ENCODE data around the gene CXCL1.
"Not testable (repeated sequence)": the region's sequence is repeated elsewhere in the genome, so short reads cannot be mapped to it uniquely, and the experiment has no call there.

CXCL1 gene

DNA sequence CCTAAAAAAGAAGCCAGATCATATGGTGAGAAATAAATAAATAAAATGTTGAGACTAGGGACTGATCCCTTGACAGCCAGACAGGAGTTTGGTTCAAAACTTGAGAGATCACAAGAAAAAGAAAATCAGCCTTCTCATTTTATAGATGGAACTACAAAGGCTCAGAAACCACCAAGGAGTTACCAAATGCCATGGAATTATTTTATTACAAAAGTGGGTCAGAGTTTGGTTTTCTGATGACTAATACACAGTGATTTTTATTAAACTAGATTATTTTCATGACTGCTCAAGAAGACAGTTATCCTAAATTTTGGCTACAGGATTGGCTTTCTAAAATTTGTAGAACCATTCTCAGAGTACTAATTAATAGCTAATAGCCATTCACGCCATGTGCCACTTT, 6.2 kb downstream of the CXCL1 start:
- no peak for DNase-seq (ENCODE audit: low read depth)

DNA sequence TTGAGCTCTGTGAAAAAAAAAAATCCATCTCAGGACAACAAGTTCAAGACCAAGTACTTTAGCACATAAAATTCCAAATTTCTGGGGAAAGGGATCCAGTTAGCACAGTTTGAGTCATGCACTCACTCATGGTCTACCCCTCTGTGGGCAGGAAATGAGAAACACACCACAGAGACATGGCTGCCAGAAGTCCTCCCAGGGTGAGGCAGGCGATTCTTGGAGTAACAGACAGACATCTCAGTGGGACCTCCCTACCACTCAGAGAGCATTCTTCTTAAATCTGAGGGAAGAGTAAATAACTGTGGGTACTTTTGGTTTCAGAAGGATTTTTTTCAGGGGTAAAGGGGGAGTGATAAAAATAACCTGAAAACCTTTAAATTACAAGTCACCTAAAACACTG, 14.1 kb downstream of the CXCL1 start:
- no peak for DNase-seq (ENCODE audit: low read depth)

DNA sequence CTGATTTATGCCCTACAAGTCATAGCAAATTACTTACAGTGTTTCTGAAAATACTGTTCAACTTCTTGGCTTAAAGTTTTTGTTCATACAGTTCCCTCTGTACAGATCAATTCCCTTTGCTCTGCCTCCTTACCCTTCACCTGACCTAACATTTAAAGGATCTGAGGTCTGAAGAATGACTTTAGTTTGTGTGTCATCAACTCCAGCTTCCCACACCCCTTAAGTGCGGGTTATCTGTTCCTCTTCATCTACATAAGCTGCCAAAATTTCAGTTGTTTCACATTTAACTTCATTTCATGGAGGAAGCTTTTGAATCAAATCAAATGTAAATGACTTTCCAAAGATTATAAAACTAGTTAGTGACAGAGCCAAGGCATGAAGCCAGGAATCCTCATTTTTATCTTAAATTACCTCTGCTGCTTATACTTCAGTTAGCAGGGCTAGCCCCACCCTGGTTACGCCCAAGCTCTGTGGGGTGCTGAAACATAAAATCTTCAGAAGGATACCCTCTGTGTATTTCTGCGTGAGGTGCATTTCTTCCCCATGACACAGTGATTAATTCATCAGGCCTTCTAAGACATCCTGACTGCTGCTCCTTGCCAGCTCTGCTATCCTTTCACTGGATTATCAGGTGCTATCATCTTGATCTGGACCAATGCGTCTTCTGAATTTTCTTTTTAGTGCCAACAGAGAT, 16.5 kb downstream of the CXCL1 start:
- DNase-seq (ENCODE audit: low read depth), result no peak

DNA sequence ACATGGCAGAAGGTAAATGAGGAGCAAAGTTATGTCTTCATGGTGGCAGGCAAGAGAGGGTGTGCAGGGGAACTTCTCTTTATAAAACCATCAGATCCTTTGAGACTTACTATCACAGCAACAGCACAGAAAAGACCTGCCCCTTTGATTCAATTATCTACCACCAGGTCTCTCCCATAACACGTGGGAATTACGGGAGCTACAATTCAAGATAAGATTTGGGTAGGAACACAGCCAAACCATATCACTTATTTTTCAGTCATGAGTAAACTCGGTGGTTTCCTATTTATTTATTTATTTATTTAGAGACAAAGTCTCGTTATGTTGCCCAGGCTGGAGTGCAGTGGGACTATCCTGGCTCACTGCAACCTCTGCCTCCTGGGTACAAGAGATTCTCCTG, 22.1 kb downstream of the CXCL1 start:
- no peak for DNase-seq (ENCODE audit: low read depth)

DNA sequence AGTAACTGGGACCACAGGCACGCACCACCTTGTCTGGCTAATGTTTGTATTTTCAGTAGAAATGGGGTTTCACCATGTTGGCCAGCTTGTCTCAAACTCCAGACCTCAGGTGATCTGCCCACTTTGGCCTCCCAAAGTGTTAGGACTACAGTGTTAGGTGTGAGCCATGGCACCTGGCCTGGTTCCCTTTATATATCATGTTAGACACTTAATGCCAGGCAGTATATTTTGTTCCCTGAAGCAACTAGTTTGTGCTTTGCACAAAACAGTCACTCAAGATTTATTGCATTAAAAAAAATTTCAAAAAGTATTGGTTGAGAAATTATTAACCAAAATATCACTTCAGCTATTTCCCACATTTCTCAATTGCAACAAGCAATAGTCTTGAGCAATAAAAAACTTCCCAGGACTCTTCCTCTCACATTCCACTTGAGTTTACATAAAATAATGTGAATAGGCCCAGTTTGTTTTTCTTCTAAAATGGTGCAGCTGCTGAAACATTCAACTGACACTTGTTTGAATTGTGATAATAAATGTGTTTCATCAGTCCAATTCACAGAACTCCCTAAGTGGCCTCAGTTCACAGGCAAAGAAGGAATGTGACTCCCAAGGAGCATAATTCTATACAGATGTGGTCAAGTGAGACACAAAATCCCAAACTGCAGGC, 22.7 kb downstream of the CXCL1 start:
- DNase-seq (ENCODE audit: low read depth), result no peak

DNA sequence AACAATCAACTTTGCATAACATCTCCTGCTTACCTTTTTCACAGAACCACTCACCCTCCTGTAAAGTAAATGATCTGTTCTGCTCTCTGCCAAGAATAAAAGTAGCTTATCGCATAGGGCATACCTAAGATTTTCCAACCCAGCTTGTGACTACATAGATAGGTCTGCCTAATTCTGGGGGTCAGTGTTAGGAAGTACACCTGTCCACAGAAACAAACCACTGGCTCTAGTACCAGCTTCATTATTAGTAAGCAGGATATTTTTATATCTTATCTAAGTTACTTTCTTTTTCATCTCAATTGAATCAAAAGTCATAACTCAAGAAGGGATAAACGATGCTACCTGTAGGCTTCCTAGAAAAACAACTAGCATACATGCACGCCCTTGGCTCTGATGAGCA, 23.8 kb downstream of the CXCL1 start:
- DNase-seq (ENCODE audit: low read depth), result no peak

DNA sequence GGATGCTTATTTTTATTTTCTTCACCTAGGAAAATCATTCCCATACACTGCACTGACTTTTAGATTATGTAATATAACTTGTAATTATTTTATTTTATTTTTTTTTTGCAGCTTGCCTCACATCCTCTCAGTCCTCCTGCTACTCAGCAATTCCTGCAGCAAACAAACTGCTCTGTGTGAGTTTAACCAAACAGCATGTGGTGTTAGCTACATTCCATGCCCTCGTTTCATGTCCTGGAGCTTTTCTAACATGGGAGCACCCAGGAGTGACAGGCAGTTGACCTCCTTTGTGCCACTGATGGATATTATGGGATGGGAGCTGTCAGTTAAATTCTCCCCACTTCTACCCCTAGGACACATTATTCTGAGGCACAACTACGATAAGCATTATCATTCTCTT, 24.8 kb downstream of the CXCL1 start:
- DNase-seq (ENCODE audit: low read depth), result no peak

DNA sequence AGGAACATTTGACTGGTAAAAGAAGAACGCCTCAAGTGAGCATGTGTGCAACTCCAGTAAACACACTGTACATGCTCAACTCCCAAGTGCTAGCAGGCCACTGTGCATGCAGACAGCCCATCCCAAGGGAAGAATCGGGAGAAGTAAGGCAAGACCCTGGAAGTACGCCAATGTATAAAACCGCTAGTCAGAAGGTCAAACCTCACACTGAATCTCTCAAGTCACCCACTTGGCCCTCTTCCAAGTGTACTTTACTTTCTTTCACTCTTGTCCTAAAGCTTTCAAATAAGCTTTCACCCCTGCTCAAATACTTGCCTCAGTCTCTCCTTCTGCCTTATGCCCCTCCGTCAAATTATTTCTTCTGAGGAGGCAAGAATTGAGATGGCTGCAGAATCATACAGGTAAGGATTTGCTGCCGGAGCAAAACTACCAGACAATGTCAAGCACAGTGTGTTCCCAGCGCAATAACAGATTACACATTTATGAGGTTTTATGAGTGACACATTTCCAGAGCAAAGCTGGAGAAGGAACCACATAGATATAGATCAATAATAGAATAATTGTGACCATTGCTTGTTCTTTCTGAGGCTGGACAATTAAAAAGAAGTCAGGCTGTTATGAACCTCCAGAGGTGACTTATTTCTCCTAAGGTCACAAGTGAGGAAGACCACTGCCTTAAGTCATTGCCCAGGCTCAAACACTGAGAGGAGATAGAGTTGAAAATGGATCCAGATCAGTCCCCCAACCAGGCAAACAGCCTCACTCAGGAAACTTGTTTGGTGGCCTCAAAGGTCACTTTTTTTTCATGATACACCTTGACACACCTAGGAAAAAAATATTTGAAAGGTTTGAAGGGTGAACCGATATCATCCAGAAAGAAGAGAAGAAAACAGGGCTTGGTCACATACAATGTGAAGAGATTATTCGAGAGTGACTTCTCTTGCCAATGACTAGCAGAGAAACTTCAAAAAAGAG, 26.3 kb downstream of the CXCL1 start:
- no peak for DNase-seq (ENCODE audit: low read depth)

DNA sequence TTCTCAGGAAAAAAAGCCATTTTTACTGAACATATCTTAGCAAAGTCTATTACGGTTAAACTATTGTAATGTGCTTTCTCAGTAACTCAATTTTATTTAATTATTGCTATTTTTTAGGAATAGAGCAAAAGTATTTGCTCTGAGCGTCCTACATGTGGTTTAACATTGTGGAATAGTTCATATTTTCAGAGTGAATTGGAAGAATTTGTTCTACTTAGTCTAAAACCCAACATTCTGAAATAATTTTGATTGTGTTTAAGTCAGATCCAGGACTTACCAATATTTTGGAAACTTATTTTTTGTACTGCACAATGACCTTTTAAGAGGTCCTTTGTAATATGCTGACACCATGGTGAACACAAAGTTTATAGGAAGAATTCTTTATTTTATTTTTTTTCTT, 27.2 kb downstream of the CXCL1 start:
- DNase-seq (ENCODE audit: low read depth), result no peak

DNA sequence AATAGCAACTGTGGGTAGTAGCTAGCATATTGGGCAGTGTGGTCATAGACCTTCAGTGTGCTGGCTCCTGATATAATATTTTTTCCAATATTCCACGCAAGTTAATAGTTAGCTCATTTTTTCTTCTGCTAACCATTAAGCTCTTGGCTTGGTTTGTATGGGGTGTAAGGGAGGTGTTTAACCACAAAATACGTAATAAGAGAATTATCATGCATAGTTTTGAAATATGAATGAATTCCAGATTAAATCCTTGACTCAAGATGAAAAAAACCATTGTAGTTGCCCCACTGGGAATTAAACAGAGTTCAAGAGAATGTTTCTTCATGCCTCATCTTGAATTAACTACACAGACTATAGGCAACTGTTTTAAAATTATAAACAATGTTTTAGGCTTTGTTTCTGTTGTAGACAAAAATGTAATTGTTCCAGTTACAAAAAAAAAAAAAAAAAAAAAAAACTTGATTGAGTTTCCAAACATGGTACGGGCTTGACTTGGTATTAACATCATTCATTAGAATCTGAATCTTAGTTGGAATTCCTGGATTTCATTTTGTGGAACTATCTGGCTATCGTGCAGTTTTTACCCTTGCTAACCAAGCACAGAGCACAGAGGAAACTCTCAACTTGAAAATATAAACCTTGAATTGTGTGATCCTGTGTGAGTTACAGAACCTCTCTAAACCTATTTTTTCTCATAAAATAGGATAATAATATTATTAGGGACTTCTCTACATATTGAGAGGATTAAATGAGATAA, 28.4 kb downstream of the CXCL1 start:
- no peak for DNase-seq (ENCODE audit: low read depth)

DNA sequence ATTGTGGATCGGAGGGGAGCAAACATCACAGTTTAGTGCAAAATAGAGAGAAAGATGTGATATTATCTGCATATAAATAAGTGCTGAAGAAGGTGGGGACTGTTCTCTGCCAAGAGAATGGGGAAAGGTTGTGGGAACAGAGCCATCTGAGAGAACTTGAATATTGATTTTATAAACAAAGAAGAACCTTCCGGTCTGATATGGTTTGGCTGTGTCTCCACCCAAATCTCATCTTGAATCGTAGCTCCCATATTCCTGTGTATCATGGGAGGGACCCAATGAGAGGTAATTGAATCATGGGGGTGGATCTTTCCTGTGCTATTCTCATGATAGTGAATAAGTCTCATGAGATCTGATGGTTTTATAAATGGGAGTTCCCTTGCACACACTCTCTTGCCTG, 30.1 kb downstream of the CXCL1 start:
- not testable (repeated sequence) for DNase-seq (ENCODE audit: low read depth)

DNA sequence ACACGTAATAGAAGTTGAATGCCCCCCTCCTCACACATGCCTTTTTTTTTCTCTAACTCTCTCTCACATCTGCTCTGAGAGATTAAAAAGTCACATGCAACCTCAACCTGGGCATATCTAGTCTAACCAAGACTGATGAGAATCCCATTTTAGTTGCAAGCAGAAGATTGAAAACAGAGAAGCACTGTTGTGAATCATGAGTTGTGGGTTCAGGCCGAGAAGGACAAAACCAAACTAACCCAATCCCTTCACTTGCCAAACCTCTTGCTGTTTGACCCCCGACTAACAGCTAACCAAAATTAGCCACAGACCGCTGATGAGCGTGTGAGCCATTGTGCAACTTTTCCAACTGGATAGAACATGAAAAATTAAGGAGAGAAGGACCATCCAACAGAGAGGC, 31.8 kb downstream of the CXCL1 start:
- DNase-seq (ENCODE audit: low read depth), result no peak

DNA sequence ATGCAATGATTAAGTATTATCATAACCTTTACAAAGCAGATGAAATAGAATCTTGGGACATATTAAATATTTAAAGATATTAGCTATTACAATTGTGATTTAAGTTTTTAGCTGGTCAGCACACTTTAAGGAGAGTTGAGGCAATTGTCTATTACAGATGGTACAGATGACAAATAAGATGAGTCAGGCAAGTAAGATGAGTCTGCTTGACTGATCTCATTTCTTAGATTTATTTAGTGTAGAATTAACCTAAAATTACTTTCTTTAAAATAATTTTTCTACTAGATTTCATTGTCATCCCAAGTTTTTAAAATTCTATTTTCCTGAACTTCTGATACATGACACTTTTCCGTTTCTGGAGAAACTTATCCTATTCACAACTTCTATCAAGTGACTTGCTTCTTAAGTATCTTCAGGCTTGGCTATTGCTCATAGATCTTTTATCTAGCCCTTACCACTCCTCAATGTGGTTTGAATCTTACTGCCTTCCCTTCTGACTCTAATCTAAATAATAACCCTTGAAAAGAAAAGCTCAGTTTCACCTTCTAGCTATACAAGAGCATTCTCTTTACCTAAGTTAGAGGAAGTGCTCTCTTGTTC, 32.9 kb downstream of the CXCL1 start:
- DNase-seq (ENCODE audit: low read depth), result no peak

DNA sequence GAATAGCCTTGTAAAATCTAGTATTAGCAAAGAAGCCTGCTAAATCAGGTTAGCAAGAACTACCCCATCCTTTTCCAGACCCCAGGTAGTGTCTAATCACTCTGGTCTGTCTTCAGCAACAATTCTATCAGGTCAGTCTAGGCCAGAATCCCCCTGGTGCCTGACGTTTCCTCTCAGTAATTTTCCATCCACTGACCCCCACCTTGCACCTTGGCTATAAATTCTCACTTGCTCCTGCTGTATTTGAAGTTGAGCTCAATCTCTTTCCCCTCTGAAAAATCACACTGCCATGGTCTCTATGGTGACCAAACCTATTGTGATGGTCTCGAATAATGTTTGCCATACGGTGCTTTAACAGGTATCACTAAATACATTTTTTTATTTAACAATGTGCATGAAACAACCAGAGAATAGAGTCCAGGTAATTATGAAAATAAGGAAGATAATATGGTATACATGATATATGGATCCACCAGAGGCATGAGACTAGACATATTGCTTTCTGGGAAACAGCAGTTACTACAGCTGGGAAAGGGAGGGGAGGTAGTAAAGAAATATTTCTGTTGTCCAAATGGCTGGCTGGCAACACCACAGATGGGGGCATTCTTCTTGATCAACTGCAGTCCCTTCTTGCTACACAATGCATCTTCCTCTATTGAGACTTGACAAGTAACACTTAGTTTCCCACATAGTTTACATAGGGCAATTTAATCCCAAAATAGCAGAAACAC, 33.8 kb downstream of the CXCL1 start:
- DNase-seq (ENCODE audit: low read depth), result no peak

DNA sequence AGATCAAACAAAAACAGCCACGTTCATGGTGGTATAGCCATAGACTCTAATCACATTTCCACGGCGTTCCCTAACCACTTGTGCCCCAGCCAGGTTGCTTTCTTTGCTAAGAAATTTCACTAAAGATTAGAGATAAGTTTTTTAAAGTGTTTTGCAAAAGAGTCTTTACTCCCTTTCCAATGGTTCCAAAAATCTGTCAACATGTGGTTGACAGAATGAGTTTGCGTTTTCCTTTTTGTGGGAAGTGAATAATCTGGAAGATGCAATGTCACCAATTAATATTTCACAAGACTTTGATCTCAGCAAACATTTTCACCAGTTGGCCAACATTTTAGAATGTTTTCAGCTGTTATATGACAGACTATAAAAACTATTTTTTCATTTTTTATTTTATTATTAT, 35.3 kb downstream of the CXCL1 start:
- DNase-seq (ENCODE audit: low read depth), result no peak

DNA sequence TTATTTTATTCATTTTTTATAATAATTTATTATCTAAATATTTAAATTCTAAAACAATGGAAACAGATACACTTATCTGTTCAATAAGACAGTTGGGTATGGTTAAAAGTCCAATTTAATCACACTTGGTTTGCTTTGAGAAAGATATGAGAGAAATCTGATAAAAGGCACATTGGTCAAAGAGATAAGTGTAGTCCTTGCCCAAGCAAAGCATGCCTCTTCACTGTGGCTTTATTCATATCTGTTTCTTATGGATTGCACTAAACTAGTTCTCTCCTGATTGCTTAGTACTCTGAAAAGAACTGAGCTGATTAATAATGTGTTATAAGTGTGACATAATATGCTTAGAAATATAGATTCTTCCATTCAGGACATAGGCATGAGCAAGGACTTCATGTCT, 39.8 kb downstream of the CXCL1 start:
- no peak for DNase-seq (ENCODE audit: low read depth)

DNA sequence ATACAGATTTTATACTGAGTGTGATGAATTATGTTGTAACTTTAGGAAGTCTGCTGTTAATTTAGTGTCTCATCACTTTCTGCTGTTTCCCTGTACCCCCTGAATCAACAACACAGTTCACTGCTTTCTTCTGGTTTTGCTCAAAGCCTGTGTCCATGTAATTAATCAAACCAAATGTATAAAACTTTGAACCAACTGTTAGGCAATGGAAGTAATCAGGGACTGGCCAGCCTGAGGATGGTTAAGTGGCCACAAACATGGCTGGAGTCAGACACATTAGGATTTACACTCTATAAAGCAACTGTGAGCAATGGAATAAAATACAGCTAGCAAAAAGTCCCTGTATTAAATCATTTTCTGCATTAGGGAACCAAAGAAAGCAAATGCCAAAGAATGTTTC, 42.6 kb downstream of the CXCL1 start:
- no peak for DNase-seq (ENCODE audit: low read depth)

DNA sequence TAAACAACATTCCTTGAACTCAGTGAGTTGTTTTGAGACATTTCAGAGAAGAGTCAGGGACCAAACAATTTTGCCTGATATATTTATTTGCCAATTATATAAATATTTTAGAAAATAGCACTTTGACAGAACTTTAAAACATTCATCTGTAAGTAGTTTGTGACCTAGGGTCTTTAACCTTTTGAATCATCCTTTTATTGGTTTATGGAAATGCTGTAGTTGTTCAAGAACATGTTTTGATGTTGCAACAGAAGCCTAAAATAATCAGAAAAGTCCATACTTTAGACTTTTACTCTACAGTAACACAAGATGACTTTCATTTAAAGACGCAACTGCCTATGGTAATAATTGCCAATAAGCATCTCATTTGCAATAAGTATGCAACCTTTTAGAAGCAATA, 43.0 kb downstream of the CXCL1 start:
- DNase-seq (ENCODE audit: low read depth), result no peak

DNA sequence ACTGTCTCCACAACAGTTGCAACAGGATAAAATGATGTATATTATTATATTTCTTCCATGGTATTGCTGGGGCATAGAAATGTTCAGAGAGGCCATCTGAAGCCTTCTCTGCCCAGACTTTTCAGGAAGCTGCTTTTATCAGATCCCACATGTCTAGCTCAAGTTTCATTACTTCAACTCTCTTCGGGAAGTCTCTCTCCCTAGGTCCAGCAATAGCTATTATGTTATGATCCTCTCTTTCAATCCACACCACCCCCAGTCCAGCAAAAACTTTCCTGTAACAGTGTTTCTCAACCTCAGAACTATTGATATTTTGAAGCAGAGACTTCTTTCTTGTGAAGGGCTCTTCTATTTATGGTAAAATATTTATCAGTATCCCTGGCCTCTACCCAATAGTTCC, 44.9 kb downstream of the CXCL1 start:
- DNase-seq (ENCODE audit: low read depth), result no peak

DNA sequence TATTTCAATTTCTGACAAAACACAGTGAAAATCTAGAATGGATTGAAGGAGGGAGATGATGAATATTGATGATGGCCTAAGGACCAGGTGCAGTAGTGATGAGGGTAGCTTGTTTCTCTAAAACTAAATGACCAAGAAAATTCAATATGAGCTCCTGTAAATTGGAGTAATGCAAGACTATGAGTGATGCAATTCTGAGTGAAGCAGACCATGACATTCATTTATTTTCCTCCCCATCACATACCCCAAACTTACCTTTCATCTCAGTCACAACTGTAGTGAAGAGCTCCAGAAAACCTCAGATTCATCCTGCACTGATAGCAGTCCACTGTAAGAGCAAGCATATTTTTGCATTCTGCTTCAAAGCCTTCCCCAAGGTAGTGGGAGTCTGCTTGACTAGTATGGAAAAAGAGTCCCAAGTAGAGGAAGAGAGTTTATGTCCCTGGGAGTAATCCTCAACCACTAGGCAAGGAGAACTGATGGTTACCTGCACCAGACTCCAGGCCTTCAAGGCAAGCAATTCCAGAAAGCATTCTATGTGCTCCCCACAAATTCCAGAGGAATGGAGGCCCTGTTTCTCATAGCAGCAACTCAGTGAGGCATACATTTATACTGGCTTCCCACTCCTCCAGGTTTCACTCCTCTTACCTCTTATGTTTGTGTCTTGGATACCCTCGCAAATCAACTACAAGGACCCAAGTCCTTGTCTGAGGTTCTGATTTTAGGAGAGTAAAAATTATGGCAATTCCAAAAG, 47.2 kb downstream of the CXCL1 start:
- DNase-seq (ENCODE audit: low read depth), result no peak
